Urothelium cell line (cell line): ENCODE results near the gene ZBTB3.
"Not testable (repeated sequence)": the region's sequence is repeated elsewhere in the genome, so short reads cannot be mapped to it uniquely, and the experiment has no call there.

Experiments
- DNase-seq: peaks from one replicate; pipeline ENCODE4 v3.0.0; 2011; ENCODE audit warnings: low spot score, mixed read lengths
- FAIRE-seq: peaks from 2 replicates; lab custom pipeline; 2011; peaks lifted over from hg19 to GRCh38; lab: Jason Lieb, UNC

The ZBTB3 gene

GRCh38 chr11:62757846-62758788 lies 4.2 kb upstream of the ZBTB3 start:
- FAIRE-seq (no peak), DNase-seq (no peak)

GRCh38 chr11:62755086-62755615 lies 1.2 kb upstream of the ZBTB3 start:
- no peak for FAIRE-seq
- no peak for DNase-seq

DNA sequence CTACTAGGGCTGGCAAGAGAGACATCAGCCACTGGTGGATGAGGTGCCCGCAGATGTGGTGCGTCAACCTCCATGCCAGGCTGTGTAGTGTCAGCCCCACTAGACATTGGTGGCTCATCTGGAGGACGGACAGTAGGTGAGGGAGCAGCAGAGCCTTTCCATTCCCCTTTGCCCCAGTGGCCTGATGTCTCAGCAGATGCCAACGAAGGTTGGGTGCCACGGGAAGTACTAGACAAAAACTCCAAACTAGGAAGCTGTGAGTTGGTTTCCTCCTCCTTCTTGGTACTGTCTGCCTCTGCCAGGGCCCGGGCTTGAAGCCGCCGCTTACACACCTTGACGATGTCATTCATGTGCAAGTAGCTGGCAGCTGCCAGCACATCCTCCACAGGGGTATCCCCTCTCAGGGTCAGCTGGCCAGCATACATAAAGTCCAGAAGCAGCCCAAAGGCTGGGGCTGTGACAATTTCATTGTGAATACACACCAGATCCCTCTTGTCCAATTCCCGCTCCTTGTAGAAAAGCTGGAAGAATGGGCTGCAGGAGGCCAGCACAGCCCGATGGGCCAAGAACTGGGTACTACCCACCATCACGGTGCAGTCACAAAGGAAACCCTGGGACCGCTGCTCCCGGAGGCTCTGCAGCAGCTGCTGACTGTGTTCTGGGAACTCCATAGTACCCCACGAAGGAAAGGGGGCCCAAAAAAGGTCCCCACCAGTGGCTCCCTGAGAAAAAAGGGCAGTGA lies 795 bp downstream of the ZBTB3 start:
- DNase-seq (no peak), FAIRE-seq (no peak)

DNA sequence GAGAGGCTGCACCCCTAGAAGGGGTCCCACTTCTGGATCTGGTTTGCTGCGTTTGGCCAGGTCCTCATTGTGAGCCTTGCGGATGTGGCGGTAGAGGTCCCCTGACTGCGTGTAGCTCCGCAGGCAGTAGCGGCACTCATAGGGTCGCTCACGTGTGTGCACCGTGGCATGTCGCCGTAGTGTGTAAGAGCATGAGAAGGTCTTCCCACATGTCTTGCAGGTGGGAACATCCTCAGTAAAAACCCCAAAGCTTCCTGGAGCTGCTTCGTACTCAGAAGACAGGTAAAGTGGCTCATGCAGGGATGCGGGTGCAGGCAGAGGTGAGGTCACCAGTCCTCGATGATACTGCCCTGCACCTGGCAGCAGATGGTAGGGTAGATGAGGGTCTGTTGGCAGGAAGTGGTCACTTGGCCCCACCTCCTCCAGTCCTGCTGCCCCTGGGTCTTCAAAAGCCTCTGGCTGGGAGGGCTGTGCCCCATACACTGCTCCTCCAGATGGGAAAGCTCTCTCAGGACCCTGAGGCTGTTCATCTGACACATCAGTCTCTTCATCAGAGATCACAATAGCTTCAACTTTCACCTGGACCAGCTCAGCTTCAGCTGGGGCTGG lies 1.7 kb downstream of the ZBTB3 start:
- no peak for DNase-seq
- no peak for FAIRE-seq

GRCh38 chr11:62749931-62750330 lies 4.0 kb downstream of the ZBTB3 start:
- not testable (repeated sequence) for FAIRE-seq, DNase-seq

DNA sequence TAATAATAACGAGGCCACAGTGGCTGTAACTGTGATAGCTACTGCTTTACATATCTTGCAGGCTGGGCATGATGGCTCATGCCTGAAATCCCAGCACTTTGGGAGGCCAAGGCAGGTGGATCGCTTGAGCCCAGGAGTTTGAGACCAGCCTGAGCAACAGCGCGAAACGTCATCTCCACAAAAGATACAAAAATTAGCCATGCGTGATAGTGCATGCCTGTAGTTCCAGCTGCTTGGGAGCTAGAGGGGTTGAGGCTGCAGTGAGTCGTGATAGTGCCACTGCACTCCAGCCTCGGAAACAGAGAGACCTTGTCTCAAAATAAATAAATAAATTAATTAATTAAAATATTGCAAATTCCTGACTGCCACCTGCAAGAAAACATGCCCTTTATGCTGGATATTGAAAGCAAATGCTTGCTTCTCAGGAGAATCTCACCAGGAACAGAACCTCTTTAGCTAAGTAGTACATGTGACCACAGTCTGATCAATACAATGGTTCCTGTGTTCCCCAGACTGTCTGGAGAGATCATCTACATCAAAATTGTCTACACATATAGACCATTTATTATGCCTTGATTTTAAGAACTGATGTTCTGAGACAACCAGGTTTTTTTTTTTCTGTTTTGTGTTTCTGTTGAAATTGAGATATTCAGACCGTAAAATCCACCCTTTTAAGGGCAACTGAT lies 6.3 kb downstream of the ZBTB3 start:
- FAIRE-seq (no peak), DNase-seq (no peak)

GRCh38 chr11:62737196-62737595 lies 16.8 kb downstream of the ZBTB3 start:
- DNase-seq = no peak
- FAIRE-seq = no peak

GRCh38 chr11:62732830-62733229 lies 21.1 kb downstream of the ZBTB3 start:
- DNase-seq = no peak
- no peak for FAIRE-seq

GRCh38 chr11:62730076-62730475 lies 23.9 kb downstream of the ZBTB3 start:
- not testable (repeated sequence) for FAIRE-seq, DNase-seq

- DNase-seq = peak; percentile 86
Observed at GRCh38 chr11:62728171-62728988, 25.6 kb downstream of the ZBTB3 start, which contains the start of gene TTC9C. TSS of gene TTC9C (plus strand) at chr11:62728486. CDS start at chr11:62728849, 363 bp downstream.

DNA sequence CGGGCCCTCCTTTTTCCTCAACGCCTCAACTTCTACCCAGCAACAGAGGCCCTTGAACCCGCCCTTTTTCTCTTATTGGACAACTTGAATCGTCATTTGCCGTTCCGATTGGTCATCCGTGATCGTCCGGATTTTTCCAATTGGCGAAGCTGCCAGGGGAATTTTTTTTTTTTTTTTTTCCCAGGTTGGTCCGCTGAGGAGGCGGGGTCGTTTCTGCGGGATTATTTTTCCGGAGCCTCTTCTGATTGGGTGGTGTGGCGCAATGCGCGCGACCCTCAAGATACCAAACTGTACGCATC lies 26.1 kb downstream of the ZBTB3 start:
- FAIRE-seq = no peak

More at GRCh38 chr11:62728171-62728988, 25.6 kb downstream of the ZBTB3 start, which contains the start of gene TTC9C:
- FAIRE-seq = no peak

GRCh38 chr11:62727165-62727871 lies 26.6 kb downstream of the ZBTB3 start, which contains the start of gene HNRNPUL2:
TSS of gene HNRNPUL2 (minus strand) at chr11:62727457. CDS start at chr11:62727156, 301 bp downstream.
- DNase-seq (peak; percentile 98), FAIRE-seq (peak; percentile 40)

More for the DNA sequence above, 26.1 kb downstream of the ZBTB3 start:
- peak; percentile 90 for DNase-seq

DNA sequence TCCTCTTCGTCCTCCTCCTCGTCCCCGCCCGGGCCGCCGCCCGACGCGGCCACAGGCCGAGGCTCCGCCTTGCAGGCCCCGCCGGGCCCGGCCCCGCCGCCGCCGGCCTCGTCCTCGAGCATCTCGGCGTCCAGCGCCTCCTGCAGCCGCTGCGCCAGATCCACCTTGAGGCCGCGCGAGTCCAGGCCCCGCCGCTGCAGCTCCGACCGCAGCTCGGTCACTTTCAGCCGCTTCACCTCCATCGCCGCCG lies 27.1 kb downstream of the ZBTB3 start:
- FAIRE-seq (no peak), DNase-seq (no peak)

DNA sequence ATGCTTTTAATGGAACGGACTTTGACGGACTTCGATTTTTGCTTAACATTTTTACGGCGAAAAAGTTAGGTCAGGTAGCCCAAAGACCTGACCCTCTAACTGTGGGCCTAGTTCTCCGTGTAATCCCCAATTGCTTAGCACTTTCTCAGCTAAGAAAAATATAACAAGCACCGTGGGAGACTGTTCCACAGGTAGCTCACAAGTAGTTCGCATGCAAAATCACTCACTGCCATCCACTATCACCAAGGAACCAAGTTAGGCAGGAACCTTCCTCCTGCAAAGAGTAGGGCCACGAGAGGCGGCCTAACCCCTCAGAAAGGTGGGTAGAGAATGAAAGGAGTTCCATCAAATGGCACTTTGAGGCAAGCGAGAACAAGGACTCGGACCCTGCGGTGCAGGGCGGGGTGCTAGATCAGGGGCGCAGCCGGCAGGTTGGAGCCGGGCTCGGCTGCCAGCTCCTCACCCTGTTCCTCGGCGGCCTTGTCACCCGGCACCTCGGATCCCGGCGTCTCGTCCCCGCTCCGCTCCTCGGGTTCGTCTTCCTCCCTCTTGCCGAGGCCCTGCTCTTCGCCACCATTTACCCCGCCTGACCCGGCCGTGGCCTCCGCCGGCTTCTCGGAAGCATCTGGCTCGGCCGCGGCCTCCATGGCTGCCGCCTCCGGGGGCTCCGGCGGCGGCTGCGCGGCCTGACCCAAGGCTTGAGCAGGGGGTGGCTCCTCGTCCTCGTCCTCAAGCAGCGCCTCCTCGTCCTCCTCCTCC lies 27.6 kb downstream of the ZBTB3 start:
- FAIRE-seq = no peak
- DNase-seq = no peak

GRCh38 chr11:62725646-62726045 lies 28.3 kb downstream of the ZBTB3 start:
- FAIRE-seq (no peak), DNase-seq (no peak)

- DNase-seq = no peak
- no peak for FAIRE-seq
Observed at GRCh38 chr11:62724171-62724570, 29.8 kb downstream of the ZBTB3 start.

GRCh38 chr11:62721994-62722393 lies 32.0 kb downstream of the ZBTB3 start:
- FAIRE-seq (no peak), DNase-seq (no peak)

DNA sequence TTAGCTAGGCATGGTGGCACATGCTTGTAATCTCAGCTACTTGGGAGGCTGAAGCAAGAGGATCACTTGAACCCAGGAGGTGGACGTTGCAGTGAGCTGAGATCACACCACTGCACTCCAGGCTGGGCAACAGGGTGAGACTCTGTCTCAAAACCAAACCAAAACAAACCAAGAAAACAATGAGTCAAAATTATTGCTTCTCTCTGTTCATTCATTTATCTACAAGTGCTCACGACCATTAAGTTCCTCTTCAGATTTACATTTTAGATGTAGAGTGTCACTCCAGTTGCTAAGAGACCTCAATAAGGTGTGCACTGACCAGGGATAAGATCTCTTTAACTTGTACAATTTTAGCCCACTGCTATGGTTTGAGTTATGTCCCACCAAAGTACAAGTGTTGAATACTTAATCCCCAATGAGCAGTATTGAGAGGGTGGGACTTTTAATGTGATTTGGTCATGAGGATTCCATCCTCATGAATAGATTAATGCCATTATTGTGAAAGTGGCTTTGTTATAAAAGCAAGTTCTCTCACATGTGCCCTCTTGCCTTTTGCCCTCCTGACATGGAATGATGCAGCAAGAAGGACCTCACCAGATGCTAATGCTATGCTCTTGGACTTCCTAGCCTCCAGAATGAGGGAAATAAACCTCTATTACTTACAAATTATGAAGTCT lies 34.5 kb downstream of the ZBTB3 start:
- DNase-seq (no peak), FAIRE-seq (no peak)
